CD14-positive monocyte (primary cell): ENCODE measurements around the gene ATM. TPM values are rescaled to one million over a fixed set of nuclear protein-coding genes. Genes with fewer than 3 reads are reported as not detected.

Experiments used
- DNase-seq, 3 donors: peaks; one replicate each; pipeline ENCODE4 v3.0.0-alpha.2; 2011 to 2022
- H2AFZ ChIP-seq: 2 replicates; pipeline ENCODE4 v1.6.0; 2012; ENCODE audit warnings: mild to moderate bottlenecking, low read depth, low read length, inconsistent platforms; ENCODE audit not compliant: insufficient read depth, poor library complexity, severe bottlenecking
- H3K27ac ChIP-seq, 2 donors: 1 replicate in 1 of 2; 2 replicates in 1 of 2; pipeline ENCODE4 v1.5.1; 2012 to 2013; ENCODE audit warnings: low read length in 2 of 2, control low read depth in 1 of 2, inconsistent platforms in 1 of 2, low read depth in 1 of 2, mild to moderate bottlenecking in 1 of 2
- H3K27me3 ChIP-seq, 2 donors: one replicate each; pipeline versions ENCODE4 v1.6.0 to v1.6.1; 2011 to 2013; ENCODE audit warnings: low read length in 2 of 2; ENCODE audit not compliant: control insufficient read depth in 2 of 2, insufficient read depth in 2 of 2
- H3K36me3 ChIP-seq, 2 donors: replicated peaks in 1 of 2; 1 replicate in 1 of 2; 2 replicates in 1 of 2; pipeline versions ENCODE4 v1.5.1 to v1.6.1; 2012 to 2013; ENCODE audit warnings: low read length in 2 of 2, control low read depth in 1 of 2, inconsistent platforms in 1 of 2, mild to moderate bottlenecking in 1 of 2; ENCODE audit not compliant: insufficient read depth in 2 of 2, control insufficient read depth in 1 of 2
- H3K4me1 ChIP-seq, 2 donors: 1 replicate in 1 of 2; 2 replicates in 1 of 2; pipeline versions ENCODE4 v1.5.1 to v1.6.1; 2012 to 2013; ENCODE audit warnings: low read length in 2 of 2, control low read depth in 1 of 2, inconsistent platforms in 1 of 2, mild to moderate bottlenecking in 1 of 2, moderate library complexity in 1 of 2; ENCODE audit not compliant: insufficient read depth in 2 of 2, control insufficient read depth in 1 of 2
- H3K4me2 ChIP-seq: replicated peaks from 2 replicates; pipeline ENCODE3; 2012; ENCODE audit warnings: low read length, moderate library complexity, mild to moderate bottlenecking; ENCODE audit not compliant: poor library complexity, severe bottlenecking; ENCODE audit errors: extremely low read depth
- H3K4me3 ChIP-seq, 3 experiments: fragments of 200-600 bp in 1 of 3; sonication (generic) in 1 of 3; replicated peaks in 1 of 3; 1 replicate in 2 of 3; 2 replicates in 1 of 3; pipeline ENCODE4 v1.5.1; 2011 to 2013; ENCODE audit warnings: low read length in 3 of 3, mild to moderate bottlenecking in 3 of 3, control low read depth in 2 of 3, low read depth in 2 of 3, inconsistent platforms in 1 of 3, moderate library complexity in 1 of 3
- H3K79me2 ChIP-seq: 2 replicates; pipeline ENCODE4 v1.6.0; 2012; ENCODE audit warnings: mild to moderate bottlenecking, control low read depth, inconsistent platforms, low read length, moderate library complexity; ENCODE audit not compliant: insufficient read depth
- H3K9ac ChIP-seq: 2 replicates; pipeline ENCODE4 v1.6.0; 2017; ENCODE audit warnings: low read length, mild to moderate bottlenecking; ENCODE audit not compliant: insufficient read depth, poor library complexity, severe bottlenecking
- H3K9me3 ChIP-seq, 2 donors: replicated peaks in 1 of 2; 1 replicate in 1 of 2; 2 replicates in 1 of 2; pipeline versions ENCODE4 v1.5.1 to v1.6.1; 2012 to 2013; ENCODE audit warnings: low read length in 2 of 2, control low read depth in 1 of 2; ENCODE audit not compliant: control insufficient read depth in 1 of 2, insufficient read depth in 1 of 2
- H4K20me1 ChIP-seq: 2 replicates; pipeline ENCODE4 v1.6.0; 2012; ENCODE audit warnings: mild to moderate bottlenecking, low read length, control low read depth, moderate library complexity; ENCODE audit not compliant: insufficient read depth
- H3K27ac Mint-ChIP-seq, 7 donors: one replicate each; pipeline ENCODE4 v1.8.0; 2020; ENCODE audit warnings: mild to moderate bottlenecking in 7 of 7, mixed read lengths in 7 of 7, moderate library complexity in 6 of 7, inconsistent platforms in 2 of 7
- H3K27me3 Mint-ChIP-seq, 3 donors: one replicate each; pipeline ENCODE4 v1.8.0; 2021 to 2022; ENCODE audit warnings: low read depth in 3 of 3, mild to moderate bottlenecking in 3 of 3, mixed read lengths in 3 of 3, moderate library complexity in 3 of 3, inconsistent platforms in 1 of 3
- H3K36me3 Mint-ChIP-seq, 2 donors: one replicate each; pipeline ENCODE4 v1.8.0; 2020; ENCODE audit warnings: mixed read lengths in 2 of 2, inconsistent platforms in 1 of 2, mild to moderate bottlenecking in 1 of 2
- H3K4me1 Mint-ChIP-seq: one replicate; pipeline ENCODE4 v1.8.0; 2020; ENCODE audit warnings: mild to moderate bottlenecking, mixed read lengths
- H3K4me3 Mint-ChIP-seq, 2 donors: one replicate each; pipeline ENCODE4 v1.8.0; 2020; ENCODE audit warnings: mild to moderate bottlenecking in 2 of 2, mixed read lengths in 2 of 2, moderate library complexity in 1 of 2
- H3K9me3 Mint-ChIP-seq, 7 donors: one replicate each; pipeline ENCODE4 v1.8.0; 2020 to 2022; ENCODE audit warnings: mixed read lengths in 7 of 7, mild to moderate bottlenecking in 6 of 7, moderate library complexity in 6 of 7, inconsistent platforms in 2 of 7
- CTCF ChIP-seq: fragments of 200-600 bp; IDR thresholded peaks from one replicate; pipeline ENCODE4 v1.8.0; 2022; ENCODE audit warnings: antibody characterized with exemption, mild to moderate bottlenecking
- WGBS: methylation state at CpG from one replicate; pipeline ENCODE4 v1.1.5; 2013; ENCODE audit warnings: missing lambda C conversion rate; ENCODE audit not compliant: insufficient coverage; 5-methylcytosine and 5-hydroxymethylcytosine counted together
- intact Hi-C, 2 donors: fragments of 100-400 bp; cut with micrococcal nuclease; formaldehyde crosslinking; loops; one replicate each; pipeline versions ENCODE4 v1.15.0 to v1.15.1; 2023
- polyA plus RNA-seq, 3 donors: library from polyadenylated mRNA; depleted of rRNA in 1 of 3; unstranded in 2 of 3; stranded (reverse) in 1 of 3; fragments of 300-500 nt in 2 of 3; fragments of >200 nt in 1 of 3; fragmentation: Illumina TruSeq in 2 of 3; gene quantifications; 1 replicate in 2 of 3; 2 replicates in 1 of 3; pipeline ENCODE4 v1.2.3, GENCODE V29; 2012 to 2021

Gene ATM
- polyA plus RNA-seq, 3 donors: 13.2 to 56.7 (median 21.4) TPM

GRCh38 chr11:108246885-108247284, 24.0 kb downstream of the ATM start:
- peak overlapping the region in 1 of 7 donors; percentile 58 for H3K27ac Mint-ChIP-seq
- peaks cover 58 to 61% of the 10 kb centered on the region in 2 donors for H3K36me3 Mint-ChIP-seq
- H3K4me3 Mint-ChIP-seq: no peak overlapping the region
- intact Hi-C loops: no loop called here
- no CpG with 5 or more reads among the region's 2 CpGs for WGBS
- Histone ChIP-seq H3K9ac (no peak overlapping the region), H3K36me3 (peaks cover 53 to 84% of the 10 kb centered on the region in 2 donors), H3K4me2 (no peak overlapping the region), H3K9me3 (no peaks in the 10 kb centered on the region), H3K4me1 (peaks cover 9 to 19% of the 10 kb centered on the region in 2 donors), H4K20me1 (no peaks in the 10 kb centered on the region), H3K27me3 (no peaks in the 10 kb centered on the region), H2AFZ (no peak overlapping the region), H3K79me2 (no peaks in the 10 kb centered on the region), H3K27ac (peak overlapping the region in 1 of 2 donors; percentile 59), H3K4me3 (no peak overlapping the region)
- H3K27me3 Mint-ChIP-seq: peaks cover 0 to 1% (median 0%) of the 10 kb centered on the region in 3 donors
- TF ChIP-seq CTCF: no peak
- no peak for DNase-seq
- peaks cover 14% of the 10 kb centered on the region for H3K4me1 Mint-ChIP-seq
- no peaks in the 10 kb centered on the region for H3K9me3 Mint-ChIP-seq

- intact Hi-C loops: no loop called here
Measured at GRCh38 chr11:108253176-108253575, 30.3 kb downstream of the ATM start.

More at GRCh38 chr11:108253176-108253575, 30.3 kb downstream of the ATM start:
- Histone ChIP-seq H3K79me2 (no peaks in the 10 kb centered on the region), H3K9me3 (no peaks in the 10 kb centered on the region), H3K4me2 (no peak overlapping the region), H3K9ac (no peak overlapping the region), H4K20me1 (no peaks in the 10 kb centered on the region), H3K4me1 (no peaks in the 10 kb centered on the region), H3K36me3 (peaks cover 84 to 96% of the 10 kb centered on the region in 2 donors), H3K27me3 (no peaks in the 10 kb centered on the region), H3K27ac (no peak overlapping the region), H3K4me3 (no peak overlapping the region), H2AFZ (no peak overlapping the region)
- DNase-seq: no peak
- no peaks in the 10 kb centered on the region for H3K27me3 Mint-ChIP-seq
- H3K4me3 Mint-ChIP-seq: no peak overlapping the region
- TF ChIP-seq CTCF: no peak
- H3K36me3 Mint-ChIP-seq: peaks cover 72 to 81% of the 10 kb centered on the region in 2 donors
- no CpG with 5 or more reads among the region's 1 CpG for WGBS
- H3K4me1 Mint-ChIP-seq: no peaks in the 10 kb centered on the region
- H3K9me3 Mint-ChIP-seq: no peaks in the 10 kb centered on the region
- no peak overlapping the region for H3K27ac Mint-ChIP-seq
